IPS DF 4.7 (cell line): ENCODE results near the gene STPG3.

Experiments used
- DNase-seq: peaks from one replicate; pipeline ENCODE4 v3.0.0-alpha.2; 2013; ENCODE audit warnings: low spot score; ENCODE audit errors: extremely low read depth

Gene STPG3

GRCh38 chr9:137264067-137264466 is 13.0 kb downstream of the STPG3 start:
- no peak for DNase-seq

GRCh38 chr9:137265496-137266161 is 14.5 kb downstream of the STPG3 start:
- DNase-seq, result no peak

GRCh38 chr9:137266162-137266527 is 15.1 kb downstream of the STPG3 start:
- DNase-seq, result no peak

- no peak for DNase-seq
Observed at GRCh38 chr9:137266585-137267453, 15.7 kb downstream of the STPG3 start.

- DNase-seq, result no peak
Observed at GRCh38 chr9:137267933-137268355, 16.9 kb downstream of the STPG3 start.

GRCh38 chr9:137268538-137269201 is 17.6 kb downstream of the STPG3 start:
- DNase-seq, result no peak

- no peak for DNase-seq
Observed at GRCh38 chr9:137269231-137269772, 18.2 kb downstream of the STPG3 start.

- no peak for DNase-seq
Observed at GRCh38 chr9:137270929-137271695, 20.0 kb downstream of the STPG3 start.

GRCh38 chr9:137271696-137272076 is 20.6 kb downstream of the STPG3 start:
- DNase-seq, result no peak

- no peak for DNase-seq
Observed at GRCh38 chr9:137272241-137273094, 21.4 kb downstream of the STPG3 start.

- no peak for DNase-seq
Observed at GRCh38 chr9:137273095-137273490, 22.0 kb downstream of the STPG3 start.

- DNase-seq, result no peak
Observed at GRCh38 chr9:137273611-137274320, 22.7 kb downstream of the STPG3 start.

GRCh38 chr9:137275203-137275587 is 24.1 kb downstream of the STPG3 start:
- DNase-seq, result no peak

GRCh38 chr9:137275588-137276472 is 24.7 kb downstream of the STPG3 start:
- no peak for DNase-seq

- DNase-seq, result no peak
Observed at GRCh38 chr9:137276473-137277328, 25.6 kb downstream of the STPG3 start.

- no peak for DNase-seq
Observed at GRCh38 chr9:137277329-137278041, 26.4 kb downstream of the STPG3 start, which contains the start of gene TOR4A. TOR4A (plus strand) TSS chr9:137277726; CDS start chr9:137278690, 964 bp downstream.
